HG02678 (cell line): ENCODE results near the gene SPDEF.

Experiments used
- ATAC-seq: cut with Tn5 transposase; IDR thresholded peaks from one replicate; pipeline ENCODE4 v1.9.1; 2021; ENCODE audit warnings: mild to moderate bottlenecking, moderate library complexity; ENCODE audit not compliant: unreplicated experiment

The SPDEF gene

GRCh38 chr6:34564181-34564580 is 8.1 kb upstream of the SPDEF start:
- no peak for ATAC-seq

- ATAC-seq = no peak
Observed at GRCh38 chr6:34563513-34563870, 7.4 kb upstream of the SPDEF start.

GRCh38 chr6:34562861-34563512 is 6.9 kb upstream of the SPDEF start:
- no peak for ATAC-seq

GRCh38 chr6:34562350-34562749 is 6.2 kb upstream of the SPDEF start:
- no peak for ATAC-seq

GRCh38 chr6:34561227-34561530 is 5.0 kb upstream of the SPDEF start:
- no peak for ATAC-seq

- no peak for ATAC-seq
Observed at GRCh38 chr6:34560366-34561226, 4.5 kb upstream of the SPDEF start.

GRCh38 chr6:34559651-34560365 is 3.7 kb upstream of the SPDEF start:
- no peak for ATAC-seq

GRCh38 chr6:34558172-34558714 is 2.1 kb upstream of the SPDEF start:
- no peak for ATAC-seq

- ATAC-seq = no peak
Observed at GRCh38 chr6:34557228-34557627, 1.1 kb upstream of the SPDEF start.

- no peak for ATAC-seq
Observed at GRCh38 chr6:34556493-34556892, 364 bp upstream of the SPDEF start.

GRCh38 chr6:34555328-34555727 is 801 bp downstream of the SPDEF start:
- no peak for ATAC-seq

- ATAC-seq = no peak
Observed at GRCh38 chr6:34555007-34555322, 1.2 kb downstream of the SPDEF start.

- ATAC-seq = no peak
Observed at GRCh38 chr6:34554291-34555006, 1.7 kb downstream of the SPDEF start.

GRCh38 chr6:34553750-34554149 is 2.4 kb downstream of the SPDEF start:
- no peak for ATAC-seq

- ATAC-seq = no peak
Observed at GRCh38 chr6:34553146-34553545, 3.0 kb downstream of the SPDEF start.

GRCh38 chr6:34552620-34553019 is 3.5 kb downstream of the SPDEF start:
- no peak for ATAC-seq

- no peak for ATAC-seq
Observed at GRCh38 chr6:34551720-34552119, 4.4 kb downstream of the SPDEF start.

- no peak for ATAC-seq
Observed at GRCh38 chr6:34549804-34550202, 6.3 kb downstream of the SPDEF start.

- no peak for ATAC-seq
Observed at GRCh38 chr6:34549026-34549803, 6.9 kb downstream of the SPDEF start.
